ENCODE results near the gene CD86. TPM values are rescaled to one million over a fixed set of nuclear protein-coding genes. Genes with fewer than 3 reads are reported as not detected.
A peak's percentile ranks its signal among the peaks of the same experiment; 100 is the strongest.
"Not testable (repeated sequence)": the region's sequence is repeated elsewhere in the genome, so short reads cannot be mapped to it uniquely, and the experiment has no call there.

The CD86 gene
- total RNA-seq, 1 experiment from 2014 or later, result not detected

DNA sequence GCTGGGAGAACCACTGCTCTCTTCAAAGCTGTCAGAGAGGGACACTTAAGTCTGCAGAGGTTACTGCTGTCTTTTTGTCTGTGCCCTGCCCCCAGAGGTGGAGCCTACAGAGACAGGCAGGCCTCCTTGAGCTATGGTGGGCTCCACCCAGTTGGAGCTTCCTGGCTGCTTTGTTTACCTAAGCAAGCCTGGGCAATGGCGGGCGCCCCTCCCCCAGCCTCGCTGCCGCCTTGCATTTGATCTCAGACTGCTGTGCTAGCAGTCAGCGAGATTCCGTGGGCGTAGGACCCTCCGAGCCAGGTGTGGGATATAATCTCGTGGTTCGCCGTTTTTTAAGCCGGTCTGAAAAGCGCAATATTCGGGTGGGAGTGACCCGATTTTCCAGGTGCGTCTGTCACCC is 7.9 kb upstream of the CD86 start:
- in situ Hi-C loops (cut with HindIII; ENCODE audit: low pct_unique_long_range_greater_than_20kb, low sequenced_read_pairs); DNase-seq (ENCODE audit: low read depth, low spot score): not testable (repeated sequence)

DNA sequence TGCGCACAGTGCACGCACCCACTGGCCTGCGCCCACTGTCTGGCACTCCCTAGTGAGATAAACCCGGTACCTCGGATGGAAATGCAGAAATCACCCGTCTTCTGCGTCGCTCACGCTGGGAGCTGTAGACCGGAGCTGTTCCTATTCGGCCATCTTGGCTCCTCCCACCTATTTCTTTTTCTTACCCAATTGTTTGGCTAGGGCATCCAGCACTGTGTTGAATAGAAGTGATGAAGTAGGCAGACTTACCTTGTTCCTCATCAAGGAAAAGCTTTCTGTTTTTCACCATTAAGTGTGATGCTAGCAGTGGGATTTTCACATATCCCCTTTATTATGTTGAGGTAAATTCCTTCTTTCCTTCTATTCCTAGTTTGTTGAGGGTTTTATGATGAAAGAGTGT is 7.4 kb upstream of the CD86 start:
- in situ Hi-C loops (cut with HindIII; ENCODE audit: low pct_unique_long_range_greater_than_20kb, low sequenced_read_pairs); DNase-seq (ENCODE audit: low read depth, low spot score): not testable (repeated sequence)

DNA sequence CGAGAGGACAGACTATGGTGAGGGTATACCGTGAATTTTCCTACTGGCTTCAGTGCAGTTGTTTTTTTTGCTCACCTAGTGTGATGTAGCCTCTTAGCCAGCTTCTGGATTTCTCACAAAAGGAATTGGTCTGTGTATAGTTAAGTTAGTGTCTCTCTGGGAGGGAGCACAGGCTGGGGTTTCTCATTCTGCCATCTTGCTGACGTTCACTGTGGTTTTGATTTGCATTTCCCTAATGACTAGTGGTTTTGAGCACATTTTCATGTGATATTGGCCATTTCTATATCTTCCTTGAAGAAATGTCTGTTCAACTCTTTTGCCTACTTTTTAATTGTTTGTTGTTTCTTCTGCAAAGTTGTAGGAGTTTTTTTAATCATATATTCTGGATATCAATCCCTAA is 2.2 kb upstream of the CD86 start:
- DNase-seq (ENCODE audit: low read depth, low spot score), result peak; percentile 55
- in situ Hi-C loops (cut with HindIII; ENCODE audit: low pct_unique_long_range_greater_than_20kb, low sequenced_read_pairs), result no loop called here

DNA sequence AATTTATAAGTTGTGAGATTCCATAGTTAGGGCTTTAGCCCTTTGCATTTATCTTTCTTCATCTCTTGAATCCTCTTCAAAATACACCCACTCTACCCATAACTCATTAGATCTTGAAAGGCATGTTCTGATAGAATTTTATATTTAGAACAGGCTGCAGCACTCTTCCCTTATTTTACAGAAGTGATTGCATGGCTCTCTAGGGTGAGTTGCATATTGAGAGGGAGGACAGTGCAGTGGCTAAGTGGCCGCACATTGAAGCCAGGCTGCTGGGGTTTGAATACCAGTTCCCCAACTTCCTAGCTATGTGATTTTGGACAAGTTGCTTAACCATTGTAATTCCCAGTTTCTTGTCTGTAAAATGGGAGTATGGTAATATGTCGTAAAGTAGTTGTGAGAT is 2.5 kb downstream of the CD86 start:
- no peak for DNase-seq (ENCODE audit: low read depth, low spot score)
- in situ Hi-C loops (cut with HindIII; ENCODE audit: low pct_unique_long_range_greater_than_20kb, low sequenced_read_pairs), result no loop called here

DNA sequence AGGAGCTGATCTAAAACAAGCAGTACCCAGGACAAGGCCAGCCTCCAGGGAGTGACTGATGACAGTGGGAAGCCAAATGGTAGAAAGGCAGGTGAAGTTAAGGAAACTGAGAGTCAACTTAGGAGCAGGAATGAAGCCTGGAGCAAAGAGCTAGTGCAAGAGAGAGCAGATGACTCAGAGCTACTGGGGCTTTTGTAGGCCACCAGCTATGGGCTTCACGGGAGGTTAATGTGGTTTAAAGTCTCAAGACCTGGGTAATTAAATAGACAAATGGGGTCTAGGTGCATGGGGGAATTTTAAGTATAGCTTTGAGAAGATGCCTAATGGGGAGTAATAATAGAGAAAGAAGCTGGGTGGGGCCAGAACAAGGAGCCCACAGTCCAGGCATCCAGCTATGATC is 3.1 kb downstream of the CD86 start:
- in situ Hi-C loops (cut with HindIII; ENCODE audit: low pct_unique_long_range_greater_than_20kb, low sequenced_read_pairs), result no loop called here
- no peak for DNase-seq (ENCODE audit: low read depth, low spot score)

DNA sequence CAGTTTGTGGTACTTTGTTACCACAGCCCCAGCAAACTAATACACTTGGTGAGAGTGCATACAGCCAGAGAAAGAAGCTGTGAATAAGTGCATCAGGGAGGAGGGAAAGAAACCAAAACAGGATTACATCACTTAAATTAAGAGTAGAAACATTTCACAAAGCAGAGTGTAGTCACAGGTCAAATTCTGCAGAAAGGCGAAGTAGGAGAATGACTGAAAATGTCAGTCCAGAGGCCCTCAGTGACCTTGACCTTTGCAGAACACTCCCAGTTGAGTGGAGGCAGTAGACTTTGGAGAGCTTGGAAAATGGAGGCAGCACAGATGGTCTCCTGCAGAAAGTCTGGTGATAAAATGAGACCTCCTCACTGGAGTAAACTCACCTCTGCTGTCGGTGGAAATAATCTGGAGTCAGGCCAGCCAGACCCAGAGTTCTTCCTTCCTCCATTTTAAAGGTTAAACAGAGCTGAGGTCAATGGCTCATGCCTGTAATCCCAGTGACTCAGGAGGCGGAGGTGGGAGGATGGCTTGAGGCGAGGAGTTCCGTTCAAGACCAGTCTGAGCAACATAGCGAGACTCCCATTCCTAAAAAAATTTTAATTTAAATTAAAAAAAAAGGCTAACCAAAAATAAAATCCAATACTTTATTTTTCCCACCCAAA is 5.0 kb downstream of the CD86 start:
- DNase-seq (ENCODE audit: low read depth, low spot score), result no peak
- in situ Hi-C loops (cut with HindIII; ENCODE audit: low pct_unique_long_range_greater_than_20kb, low sequenced_read_pairs), result no loop called here

DNA sequence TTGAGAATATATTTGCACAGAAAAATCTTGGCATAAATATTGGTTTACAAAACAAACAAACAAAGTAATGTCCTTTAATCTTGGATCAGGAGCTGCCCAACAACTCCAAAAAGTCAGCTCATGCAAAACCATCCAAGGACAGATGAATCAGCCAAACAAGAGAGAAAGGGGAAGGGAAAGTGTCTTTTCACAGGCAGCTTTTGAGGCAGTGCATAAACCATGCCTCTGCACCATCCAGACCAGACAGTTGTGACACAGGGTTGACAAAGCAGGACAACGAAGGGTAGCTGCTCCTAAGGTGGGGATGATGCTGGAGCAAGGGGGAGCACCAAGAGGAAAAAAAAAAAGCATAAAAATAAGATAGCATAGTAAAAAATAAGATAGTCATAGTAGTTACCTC is 8.7 kb downstream of the CD86 start:
- in situ Hi-C loops (cut with HindIII; ENCODE audit: low pct_unique_long_range_greater_than_20kb, low sequenced_read_pairs), result no loop called here
- no peak for DNase-seq (ENCODE audit: low read depth, low spot score)

DNA sequence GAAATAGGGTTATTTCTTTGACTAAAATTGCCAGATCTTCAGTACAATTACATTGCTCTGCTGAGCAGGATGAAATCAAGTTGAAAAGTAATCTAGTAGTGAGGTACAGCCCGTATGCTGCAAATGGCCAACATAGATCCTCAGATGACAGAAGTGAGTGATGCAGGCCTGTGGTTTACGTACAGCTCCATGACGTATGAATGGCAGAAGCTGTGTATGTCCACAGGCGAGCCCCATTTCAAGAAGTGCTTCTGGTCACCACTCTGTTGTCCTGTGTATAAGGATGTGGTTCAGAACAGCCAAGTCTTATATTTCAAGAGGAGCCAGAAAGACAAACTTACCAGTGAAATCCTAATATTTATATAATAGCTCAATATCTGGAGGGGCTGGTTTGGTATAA is 9.2 kb downstream of the CD86 start:
- DNase-seq (ENCODE audit: low read depth, low spot score), result no peak
- in situ Hi-C loops (cut with HindIII; ENCODE audit: low pct_unique_long_range_greater_than_20kb, low sequenced_read_pairs), result no loop called here

DNA sequence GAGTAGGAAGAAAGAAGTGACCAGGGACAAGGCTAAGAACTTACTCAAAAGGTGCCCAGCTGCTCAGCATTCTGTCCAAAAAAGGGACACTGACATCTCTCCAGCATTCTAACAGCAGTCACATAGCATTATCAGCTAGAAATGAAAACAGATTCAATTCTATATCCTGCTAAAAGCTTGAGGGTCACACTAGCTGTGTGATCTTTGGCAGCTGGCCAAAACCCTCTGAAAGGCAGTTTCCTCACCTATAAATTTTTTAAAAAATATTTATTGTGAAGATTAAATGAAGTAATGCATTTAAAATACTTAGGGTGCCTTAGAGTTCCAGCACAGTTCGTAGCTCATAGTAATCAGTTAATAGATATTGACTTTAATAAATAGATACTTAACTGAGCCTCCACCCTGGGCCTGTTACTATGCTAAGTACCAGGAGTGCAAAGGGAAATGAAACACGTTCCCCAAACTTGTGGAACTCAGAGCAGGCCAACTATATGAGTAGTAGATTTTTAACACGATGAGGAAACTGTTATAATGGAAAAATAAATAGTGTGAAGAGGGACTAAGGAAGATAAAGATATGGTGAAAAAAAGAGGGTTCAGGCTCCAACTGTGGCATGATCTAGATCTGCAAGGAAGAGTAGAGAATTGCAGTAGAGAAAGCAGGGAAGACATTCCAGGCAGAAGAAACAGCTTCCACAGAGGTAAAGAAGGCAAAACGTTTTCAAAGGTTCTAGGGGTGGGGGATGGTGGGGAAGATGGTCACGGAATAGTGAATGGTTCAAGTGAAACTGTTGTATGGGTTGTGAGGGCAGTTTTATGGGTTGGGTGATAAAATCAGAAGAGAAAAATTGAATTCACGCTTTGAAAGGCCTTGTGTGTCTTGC is 11.4 kb downstream of the CD86 start:
- DNase-seq (ENCODE audit: low read depth, low spot score), result no peak
- in situ Hi-C loops (cut with HindIII; ENCODE audit: low pct_unique_long_range_greater_than_20kb, low sequenced_read_pairs), result no loop called here

DNA sequence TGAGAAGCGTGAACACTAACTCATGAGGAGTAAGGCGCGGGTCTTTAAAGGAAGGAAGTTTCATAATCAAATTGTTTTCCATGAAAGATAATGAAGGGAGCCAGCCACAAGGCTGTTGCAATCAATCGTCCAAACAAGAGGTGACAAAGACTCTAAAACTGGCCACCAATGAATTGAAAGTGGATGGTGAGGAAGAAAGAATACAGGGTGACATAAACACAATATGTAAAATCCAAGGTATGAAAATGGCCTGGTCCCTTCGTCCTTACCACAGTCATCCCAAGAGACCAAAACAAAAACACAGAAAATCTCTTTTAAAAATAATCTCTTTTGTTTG is 12.0 kb downstream of the CD86 start:
- DNase-seq (ENCODE audit: low read depth, low spot score), result no peak
- in situ Hi-C loops (cut with HindIII; ENCODE audit: low pct_unique_long_range_greater_than_20kb, low sequenced_read_pairs), result no loop called here

DNA sequence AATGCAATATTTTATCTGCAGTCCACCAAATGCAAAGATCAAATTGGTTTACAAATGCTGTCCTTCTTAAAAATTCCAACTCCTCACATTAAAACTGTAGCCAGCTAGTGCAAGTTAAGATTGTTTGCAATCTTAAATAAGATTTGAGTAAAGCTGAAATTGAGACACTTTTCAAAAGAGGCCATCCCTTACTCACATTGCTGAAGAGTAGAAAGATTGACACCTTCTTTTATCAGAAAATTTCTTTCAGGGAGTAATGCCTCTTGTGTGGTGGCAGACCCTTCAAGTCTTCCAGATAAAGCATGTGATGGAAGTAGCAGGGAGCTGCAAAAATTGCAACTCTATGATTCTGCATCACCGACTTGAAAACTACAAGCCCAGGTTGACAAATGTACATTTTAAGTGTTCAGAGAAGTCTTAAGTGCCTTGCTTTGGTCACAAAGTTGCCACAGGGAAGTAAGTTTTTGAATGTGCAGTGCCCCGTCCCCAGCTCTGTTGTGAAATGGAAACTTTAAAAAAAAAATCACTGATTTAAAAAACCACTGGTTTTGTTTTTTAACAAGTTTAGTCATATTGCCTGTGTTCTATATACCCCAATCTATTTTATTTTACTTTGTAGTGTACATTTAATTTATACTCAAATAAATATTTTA is 12.6 kb downstream of the CD86 start:
- no peak for DNase-seq (ENCODE audit: low read depth, low spot score)
- in situ Hi-C loops (cut with HindIII; ENCODE audit: low pct_unique_long_range_greater_than_20kb, low sequenced_read_pairs), result no loop called here

DNA sequence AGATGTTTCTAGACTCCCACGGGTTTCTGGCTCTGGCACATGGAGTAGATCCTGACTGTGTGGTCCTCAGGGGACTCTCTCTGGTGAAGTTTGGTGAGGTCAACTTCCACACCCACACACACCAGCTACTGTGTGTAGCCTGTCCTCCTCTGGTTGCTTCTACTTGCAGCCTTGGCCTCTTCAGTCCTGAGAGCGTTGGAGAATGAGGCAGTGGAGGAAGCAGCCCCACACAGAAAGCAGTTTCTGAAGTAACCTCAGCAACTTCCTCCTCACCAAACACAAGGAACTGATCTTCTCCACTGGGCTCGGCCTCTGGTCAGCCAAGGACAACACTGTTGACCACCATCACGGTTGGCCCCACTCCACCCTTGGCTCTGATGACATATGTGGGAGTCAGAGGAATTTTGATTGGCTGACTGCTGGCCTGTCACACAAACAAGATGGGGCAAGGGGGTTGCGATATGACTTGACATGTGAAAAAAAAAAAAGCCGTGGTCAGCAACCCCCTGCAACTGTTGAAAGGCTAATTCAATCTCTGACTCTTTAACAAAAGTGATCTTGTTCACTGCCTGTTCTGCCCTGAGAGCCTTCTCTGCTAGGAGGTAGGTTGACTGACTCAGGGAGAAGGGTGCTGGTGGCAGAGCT is 19.6 kb downstream of the CD86 start:
- in situ Hi-C loops (cut with HindIII; ENCODE audit: low pct_unique_long_range_greater_than_20kb, low sequenced_read_pairs), result no loop called here
- DNase-seq (ENCODE audit: low read depth, low spot score), result no peak

DNA sequence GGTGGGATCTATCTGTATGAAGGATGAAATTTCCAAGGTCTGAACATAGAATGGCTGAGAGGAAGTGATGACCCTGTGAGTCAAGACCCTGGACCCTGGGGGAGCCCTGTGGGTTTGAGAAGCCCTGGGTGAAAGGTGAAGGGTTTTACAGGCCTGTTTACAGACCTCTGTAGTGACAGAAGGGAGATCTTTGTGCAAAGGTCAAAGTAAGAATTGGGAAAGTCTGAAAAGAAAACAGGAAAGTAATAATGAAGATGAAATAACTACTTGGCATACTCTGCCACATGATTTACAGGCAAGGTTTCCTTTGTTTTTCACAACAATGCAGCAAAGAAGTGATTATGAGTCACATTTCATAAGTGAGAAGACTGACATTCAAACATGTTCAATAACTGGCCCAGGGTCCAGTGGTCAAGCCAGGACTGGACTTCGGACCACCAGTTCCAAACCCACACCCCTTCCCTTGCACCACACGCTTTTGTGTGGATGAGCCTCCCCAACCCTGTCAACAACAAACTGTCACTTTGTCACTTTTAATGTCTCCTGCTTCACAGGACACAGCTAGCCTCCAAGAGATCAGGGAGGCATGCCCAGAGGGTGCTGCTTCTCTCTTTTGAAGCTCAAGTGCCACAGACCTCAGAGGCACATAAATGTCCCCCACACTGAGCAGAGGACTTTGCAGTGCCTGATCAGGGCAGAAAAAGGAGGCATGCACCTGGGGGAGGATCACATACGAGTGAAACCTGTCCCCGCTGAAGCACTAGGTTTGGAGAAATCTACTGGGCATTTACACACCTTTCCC is 21.5 kb downstream of the CD86 start:
- no peak for DNase-seq (ENCODE audit: low read depth, low spot score)
- in situ Hi-C loops (cut with HindIII; ENCODE audit: low pct_unique_long_range_greater_than_20kb, low sequenced_read_pairs), result no loop called here

DNA sequence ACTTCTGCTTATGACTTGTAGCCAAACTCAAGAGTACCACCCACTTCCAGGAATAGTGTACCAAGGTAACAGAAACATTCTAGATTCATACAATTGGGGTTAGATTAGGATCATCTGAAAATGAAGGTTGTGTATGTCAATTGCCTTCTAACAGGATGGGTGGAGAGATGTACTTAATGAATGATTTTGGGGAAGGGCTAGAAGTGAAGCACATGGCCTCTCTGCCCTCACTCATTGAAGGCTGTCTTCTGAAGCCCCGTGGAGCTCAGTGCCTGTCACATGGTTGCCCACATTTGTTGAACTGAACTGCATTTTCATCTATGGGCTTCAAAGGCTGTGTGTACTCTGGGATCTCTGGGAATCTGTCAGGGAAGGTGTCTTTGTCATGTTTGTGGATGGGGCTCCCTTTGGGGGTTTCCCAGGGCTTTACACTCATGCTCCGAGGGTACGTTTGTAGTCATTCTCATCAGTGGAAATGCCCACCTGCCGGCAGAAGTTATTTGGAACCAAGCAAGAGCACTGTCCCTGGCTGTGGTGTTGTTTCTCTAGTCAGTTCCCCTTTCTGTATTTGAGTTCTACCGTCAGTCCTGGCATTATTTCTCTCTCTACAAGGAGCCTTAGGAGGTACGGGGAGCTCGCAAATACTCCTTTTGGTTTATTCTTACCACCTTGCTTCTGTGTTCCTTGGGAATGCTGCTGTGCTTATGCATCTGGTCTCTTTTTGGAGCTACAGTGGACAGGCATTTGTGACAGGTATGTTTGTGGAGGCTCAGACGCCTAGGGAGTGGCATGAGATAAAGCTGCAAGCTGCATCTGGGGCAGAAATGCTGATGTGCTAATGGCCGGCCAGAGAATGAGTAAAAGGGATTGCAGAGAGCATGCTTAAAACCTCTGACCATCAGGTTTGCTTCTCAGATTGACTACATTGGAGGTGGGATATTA is 22.4 kb downstream of the CD86 start:
- in situ Hi-C loops (cut with HindIII; ENCODE audit: low pct_unique_long_range_greater_than_20kb, low sequenced_read_pairs), result no loop called here
- no peak for DNase-seq (ENCODE audit: low read depth, low spot score)

DNA sequence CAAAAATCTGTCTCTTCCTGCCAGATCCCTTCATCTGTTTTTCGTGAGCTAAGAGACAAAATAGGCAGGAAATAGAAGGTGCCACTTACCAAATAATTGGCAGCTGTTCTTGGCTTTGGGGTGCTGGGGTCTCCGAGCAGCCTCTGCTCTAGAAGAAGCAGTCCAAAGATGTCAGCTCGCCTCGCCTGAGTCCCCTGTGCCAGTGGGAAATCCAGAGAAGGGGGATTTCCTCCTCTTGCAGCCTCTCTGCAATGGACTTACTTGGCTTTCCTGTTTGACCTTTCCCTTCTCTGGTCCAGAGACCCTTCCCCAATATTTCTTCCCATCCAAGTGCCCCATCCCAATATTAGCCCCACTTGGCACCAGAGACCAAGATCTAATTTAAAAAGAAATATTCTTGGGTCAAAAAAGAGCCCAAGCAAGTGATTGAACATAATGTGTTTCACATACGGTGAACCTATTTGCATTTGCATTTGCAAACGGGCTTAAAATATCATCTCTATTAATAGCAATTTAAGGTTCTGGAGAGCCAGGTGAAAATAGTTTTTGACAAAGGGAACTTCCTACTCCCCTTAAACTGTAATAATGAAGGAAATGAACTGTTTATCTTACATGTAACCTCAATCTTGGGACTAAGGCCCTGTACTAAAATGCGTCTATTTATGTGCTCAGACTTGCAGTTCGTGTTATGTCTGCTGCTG is 23.2 kb downstream of the CD86 start:
- in situ Hi-C loops (cut with HindIII; ENCODE audit: low pct_unique_long_range_greater_than_20kb, low sequenced_read_pairs), result no loop called here
- no peak for DNase-seq (ENCODE audit: low read depth, low spot score)

DNA sequence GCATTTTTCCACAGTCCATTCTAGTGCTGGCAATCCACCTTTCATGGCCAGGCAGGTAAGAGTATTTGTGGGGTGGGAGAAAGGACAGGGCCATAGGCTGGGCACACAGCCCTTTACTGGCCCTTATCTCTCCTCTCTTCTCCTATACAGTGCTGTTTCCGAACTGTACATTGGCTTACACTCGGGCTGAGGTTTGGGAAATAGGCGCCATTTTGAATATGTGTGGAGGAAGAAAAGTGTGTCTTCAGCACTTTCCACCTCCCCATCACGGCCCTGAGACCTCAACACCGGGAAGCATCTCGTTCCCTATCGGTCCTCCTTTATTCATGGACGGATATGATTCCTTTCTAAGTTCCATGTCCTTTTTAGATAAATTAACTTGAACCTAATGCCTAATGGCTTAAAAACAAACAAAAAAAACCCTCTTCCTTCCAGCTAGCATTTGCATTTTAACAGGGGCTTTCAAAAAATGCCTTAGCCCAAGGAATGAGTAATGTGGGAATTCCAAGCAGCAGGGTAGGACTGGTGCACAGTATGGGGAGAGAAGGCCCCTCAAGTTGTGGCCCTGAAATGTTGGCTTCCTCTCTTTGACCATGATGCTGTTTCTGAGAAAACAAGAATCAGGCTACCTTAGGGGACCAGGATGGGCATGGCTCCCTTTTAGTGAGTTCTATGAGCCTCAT is 24.5 kb downstream of the CD86 start:
- in situ Hi-C loops (cut with HindIII; ENCODE audit: low pct_unique_long_range_greater_than_20kb, low sequenced_read_pairs), result no loop called here
- no peak for DNase-seq (ENCODE audit: low read depth, low spot score)
